HG03039 (cell line): ENCODE measurements around the gene FSIP1.

Experiments
- ATAC-seq: cut with Tn5 transposase; IDR thresholded peaks from one replicate; pipeline ENCODE4 v1.9.1; 2021; ENCODE audit warnings: mild to moderate bottlenecking, moderate library complexity; ENCODE audit not compliant: unreplicated experiment

The FSIP1 gene

DNA sequence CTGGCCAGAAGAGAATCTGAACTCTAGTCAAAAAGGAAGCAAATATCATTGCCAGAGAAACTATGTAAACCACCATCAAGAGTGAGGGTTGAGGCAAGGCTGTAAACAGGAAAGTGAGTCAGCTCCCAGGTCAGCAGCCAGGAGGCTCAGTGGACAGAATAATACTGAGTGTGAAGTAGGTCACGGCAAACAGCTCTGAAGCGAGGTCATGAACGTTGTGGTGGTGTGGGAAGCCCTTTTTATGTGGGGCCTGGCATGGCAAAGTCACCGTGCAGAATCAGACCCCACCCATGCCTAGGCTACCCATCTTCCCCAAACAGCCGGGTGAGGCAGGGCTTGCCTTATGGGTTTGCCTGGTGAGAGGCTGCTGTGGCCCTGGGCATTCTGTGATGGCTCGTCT, 157.8 kb downstream of the FSIP1 start:
- no peak for ATAC-seq

DNA sequence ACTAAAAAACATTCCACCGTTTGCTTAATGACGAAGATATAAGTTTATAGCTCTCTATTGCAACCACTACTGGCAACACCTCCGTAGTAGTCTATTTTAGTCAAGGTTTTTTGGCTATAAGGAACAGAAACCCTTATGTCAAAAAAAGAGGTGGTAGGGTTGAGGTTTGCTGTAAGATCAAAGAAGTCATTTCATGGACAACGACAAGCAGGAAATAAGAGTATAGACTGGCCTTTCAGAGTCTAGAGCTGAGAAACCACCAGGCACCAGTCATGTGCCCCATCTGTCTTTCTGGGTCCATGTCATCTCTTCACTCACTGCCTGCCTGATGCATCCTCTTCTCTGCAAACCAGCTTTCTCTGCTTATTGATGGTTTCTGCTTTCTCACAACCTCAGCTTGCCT, 159.1 kb downstream of the FSIP1 start:
- peak; percentile 74 for ATAC-seq

DNA sequence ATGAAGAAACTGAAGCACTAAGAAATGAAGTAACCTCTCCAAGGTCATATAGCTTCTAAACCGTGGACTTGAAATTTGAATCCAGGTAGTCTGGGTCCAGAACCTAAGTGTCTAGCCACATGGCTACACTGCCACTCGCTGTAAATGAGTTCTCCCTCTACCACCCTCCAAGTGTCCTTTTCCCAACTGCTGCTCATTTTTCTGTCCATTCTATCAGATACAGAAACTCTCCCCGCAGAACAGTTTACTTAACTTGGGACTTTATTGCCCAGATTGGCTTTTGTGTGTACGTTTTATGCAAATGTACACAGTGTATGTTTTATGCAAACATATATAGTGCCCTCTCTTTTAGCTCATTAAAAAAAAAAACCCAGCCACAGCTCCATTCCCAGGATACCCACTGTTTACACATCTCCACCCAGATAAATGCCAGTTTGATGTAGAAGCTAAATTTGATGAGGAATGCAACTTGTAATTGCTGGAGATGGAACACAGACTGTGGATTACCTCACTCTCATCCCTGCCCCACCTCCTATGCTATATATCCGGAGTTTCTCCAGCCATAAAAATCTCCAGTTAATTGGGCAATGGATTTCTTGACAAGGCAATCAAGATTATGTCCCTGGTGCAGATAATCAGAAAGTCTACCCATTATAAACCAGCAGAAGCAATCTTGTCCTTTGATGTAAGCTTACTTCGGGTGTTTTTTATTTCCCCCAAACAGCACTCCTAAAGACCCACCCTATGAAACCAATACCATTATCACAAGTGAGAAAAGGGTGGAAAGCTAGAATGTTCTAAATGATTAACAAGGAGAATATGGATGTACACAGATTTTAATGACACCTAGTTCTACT, 159.8 kb downstream of the FSIP1 start:
- no peak for ATAC-seq

- ATAC-seq, result no peak
Measured at GRCh38 chr15:39621976-39622375, 160.7 kb downstream of the FSIP1 start.

DNA sequence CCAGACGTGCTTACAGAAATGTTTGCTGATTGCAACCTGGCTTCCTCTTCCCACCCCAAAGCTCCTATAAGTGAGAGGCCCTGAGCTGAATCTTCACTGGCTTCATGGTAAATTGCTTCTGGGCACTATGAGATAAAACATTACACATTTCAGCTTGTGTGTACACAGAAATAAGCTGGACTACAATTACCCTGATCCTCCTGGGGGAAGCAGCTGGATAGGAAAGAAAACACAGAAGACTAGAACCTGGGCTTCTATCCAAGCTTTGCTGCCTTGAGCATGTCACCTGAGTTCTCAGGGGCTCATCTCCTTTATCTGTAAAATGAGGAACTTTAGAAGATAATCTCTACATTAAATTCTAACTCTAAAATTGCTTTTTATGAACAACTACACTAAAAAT, 161.4 kb downstream of the FSIP1 start:
- no peak for ATAC-seq

- ATAC-seq, result no peak
Measured at GRCh38 chr15:39618063-39618823, 164.4 kb downstream of the FSIP1 start.

DNA sequence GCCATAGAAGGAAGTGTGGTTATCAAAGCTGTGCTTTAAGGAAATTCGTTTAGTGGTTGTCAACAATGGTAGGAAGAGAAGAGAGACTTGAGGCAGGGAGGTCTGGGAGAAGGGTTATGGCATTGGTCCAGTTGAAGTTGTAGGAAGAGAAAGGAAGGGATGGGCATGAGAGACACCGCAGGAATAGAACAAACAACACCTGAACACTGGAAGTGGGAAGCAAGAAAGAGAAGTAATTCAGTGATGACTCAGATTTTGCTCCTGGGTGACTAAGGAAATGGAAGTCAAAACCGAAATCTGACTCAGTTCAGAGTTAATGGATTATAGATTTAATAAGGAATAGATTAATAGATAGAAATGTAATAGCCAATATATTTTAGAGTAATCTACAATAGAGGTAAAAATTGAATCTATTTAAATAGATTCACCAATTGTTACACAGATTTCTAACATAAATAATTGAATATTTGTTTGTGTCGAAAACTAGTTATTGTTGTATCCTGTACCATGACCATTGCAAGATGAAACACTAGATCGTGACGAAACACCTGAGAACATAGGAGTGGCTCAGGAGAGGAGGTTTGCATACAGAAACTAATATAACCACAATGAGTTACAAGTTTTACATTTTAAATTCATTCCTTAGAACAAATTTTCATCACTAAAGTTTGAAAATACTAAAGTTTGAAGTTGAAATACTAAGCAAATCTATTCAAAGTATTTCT, 165.7 kb downstream of the FSIP1 start:
- ATAC-seq, result no peak

DNA sequence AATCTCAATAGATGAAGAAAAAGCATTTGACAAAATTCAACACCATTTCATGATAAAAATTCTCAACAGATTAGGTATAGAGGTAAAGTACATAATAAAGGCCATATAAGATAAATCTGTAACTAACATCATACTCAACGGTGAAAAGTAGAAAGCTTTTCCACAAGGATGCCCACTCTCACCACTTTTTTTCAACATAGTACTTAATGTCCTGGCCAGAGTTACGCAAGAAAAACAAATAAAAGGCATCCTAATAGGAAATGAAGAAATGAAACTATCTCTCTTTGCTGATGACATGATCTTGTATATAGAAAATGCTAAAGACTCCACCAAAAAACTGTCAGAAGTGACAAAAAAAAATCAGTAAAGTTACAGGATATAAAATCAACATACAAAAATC, 168.8 kb downstream of the FSIP1 start:
- ATAC-seq, result no peak

DNA sequence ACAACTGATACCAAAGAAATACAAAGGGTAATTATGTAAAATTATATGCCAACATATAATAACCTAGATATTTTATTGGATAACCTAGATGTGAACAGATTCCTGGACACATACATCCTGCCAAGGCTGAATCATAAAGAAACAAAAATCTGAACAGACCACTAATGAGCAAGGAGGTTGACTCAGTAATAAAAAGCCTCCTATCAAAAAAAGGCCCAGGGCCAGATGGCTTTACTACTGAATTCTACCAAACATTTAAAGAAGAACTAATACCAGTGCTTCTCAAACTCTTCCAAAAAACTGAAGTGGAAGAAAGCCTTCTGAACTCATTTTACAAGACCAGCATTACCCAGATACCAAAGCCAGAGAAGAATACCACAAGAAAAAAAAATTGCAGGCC, 169.4 kb downstream of the FSIP1 start:
- no peak for ATAC-seq

- no peak for ATAC-seq
Measured at GRCh38 chr15:39610665-39611064, 172.0 kb downstream of the FSIP1 start.

- no peak for ATAC-seq
Measured at GRCh38 chr15:39609166-39609916, 173.3 kb downstream of the FSIP1 start.

- ATAC-seq, result no peak
Measured at GRCh38 chr15:39608185-39609139, 174.2 kb downstream of the FSIP1 start.

- ATAC-seq, result no peak
Measured at GRCh38 chr15:39605146-39605545, 177.5 kb downstream of the FSIP1 start.

DNA sequence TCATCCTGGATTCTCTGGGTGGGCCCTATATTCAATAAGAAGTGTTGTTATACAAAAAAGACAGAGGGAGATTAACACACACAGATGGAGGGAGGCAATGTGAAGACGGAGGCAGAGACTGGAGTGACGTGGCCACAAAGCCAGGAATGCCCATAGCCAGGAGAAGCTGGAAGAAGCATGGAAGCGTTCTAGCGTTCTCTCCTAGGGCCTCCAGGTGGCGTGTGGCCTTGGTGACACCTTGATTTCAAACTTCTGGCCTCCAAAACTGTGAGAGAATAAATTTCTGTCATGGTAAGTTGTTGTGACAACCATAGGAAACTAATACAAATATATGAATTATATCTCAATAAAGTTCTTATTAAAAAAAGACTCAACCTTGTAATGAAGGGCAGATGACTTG, 180.5 kb downstream of the FSIP1 start:
- no peak for ATAC-seq

DNA sequence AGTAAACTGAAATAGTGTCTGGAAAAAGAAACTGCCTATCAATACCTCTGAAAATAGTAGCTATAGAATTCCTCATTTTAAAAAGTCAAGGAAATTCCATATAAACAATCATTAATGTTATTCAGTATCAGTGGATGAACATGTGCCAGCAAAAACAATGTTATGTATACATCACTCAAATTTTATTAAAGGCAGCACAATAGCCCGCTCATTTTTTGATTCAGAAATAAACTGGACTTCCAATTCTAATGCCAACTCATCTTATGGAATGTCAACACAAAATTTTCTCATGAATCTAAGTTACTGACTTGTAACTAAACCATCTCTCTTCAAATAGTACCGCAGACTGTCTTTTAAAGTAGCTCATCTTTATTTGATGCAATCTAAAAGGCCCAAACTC, 182.8 kb downstream of the FSIP1 start:
- ATAC-seq, result no peak

GRCh38 chr15:39598958-39599845, 183.4 kb downstream of the FSIP1 start:
- ATAC-seq, result no peak

DNA sequence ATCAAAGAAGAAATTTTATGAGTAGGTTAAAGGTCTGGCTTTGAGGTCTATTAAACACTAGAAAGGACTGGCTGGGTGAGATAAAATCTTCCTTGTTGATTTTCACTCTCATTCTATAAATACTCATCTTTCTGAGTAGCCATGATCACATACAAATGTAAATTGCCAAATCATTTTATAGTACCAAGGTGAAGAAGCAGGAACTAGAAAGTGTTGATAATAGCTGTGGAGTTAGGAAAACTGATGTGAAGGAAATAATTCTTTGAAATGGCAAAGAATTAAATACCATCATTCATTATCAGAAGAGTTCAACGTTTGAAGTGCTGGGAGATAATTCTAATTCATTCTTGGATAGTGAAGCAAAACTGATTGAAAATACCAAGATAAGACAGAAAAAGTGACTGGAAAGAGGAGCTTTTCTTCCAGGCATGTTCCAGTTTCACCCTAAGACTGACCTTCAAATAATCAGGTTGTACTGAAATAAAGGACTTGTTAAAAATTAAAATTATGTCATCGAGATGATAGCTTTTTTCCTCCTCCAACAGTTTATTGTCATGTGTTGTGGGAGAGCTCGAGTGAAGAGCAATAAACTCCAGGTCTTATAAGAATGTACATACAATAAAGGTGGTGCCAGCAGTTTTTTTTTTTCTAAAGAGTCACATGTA, 184.3 kb downstream of the FSIP1 start:
- ATAC-seq, result no peak

- ATAC-seq, result no peak
Measured at GRCh38 chr15:39597751-39598185, 184.9 kb downstream of the FSIP1 start.
